Bone marrow (tissue), 2 donors: ENCODE results near the gene TUBB1.
"Not testable (repeated sequence)": the region's sequence is repeated elsewhere in the genome, so short reads cannot be mapped to it uniquely, and the experiment has no call there.

ENCODE experiments used
- DNase-seq, 2 donors: peaks; one replicate each; lab custom pipeline; 2025; lab: John Stamatoyannopoulos, UW

The TUBB1 gene

GRCh38 chr20:59020938-59021551, 1.8 kb downstream of the TUBB1 start:
- no peak for DNase-seq

GRCh38 chr20:59022754-59023153, 3.5 kb downstream of the TUBB1 start:
- no peak for DNase-seq

- no peak for DNase-seq
These were observed 4.4 kb downstream of the TUBB1 start for GRCh38 chr20:59023616-59024015.

DNA sequence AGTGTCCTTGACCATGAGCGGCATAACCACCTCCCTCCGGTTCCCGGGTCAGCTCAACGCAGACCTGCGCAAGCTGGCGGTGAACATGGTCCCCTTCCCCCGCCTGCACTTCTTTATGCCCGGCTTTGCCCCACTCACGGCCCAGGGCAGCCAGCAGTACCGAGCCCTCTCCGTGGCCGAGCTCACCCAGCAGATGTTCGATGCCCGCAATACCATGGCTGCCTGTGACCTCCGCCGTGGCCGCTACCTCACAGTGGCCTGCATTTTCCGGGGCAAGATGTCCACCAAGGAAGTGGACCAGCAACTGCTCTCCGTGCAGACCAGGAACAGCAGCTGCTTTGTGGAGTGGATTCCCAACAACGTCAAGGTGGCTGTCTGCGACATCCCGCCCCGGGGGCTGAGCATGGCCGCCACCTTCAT, 4.9 kb downstream of the TUBB1 start:
- DNase-seq, result no peak

- no peak for DNase-seq
These were observed 5.9 kb downstream of the TUBB1 start for GRCh38 chr20:59025086-59025485.

DNA sequence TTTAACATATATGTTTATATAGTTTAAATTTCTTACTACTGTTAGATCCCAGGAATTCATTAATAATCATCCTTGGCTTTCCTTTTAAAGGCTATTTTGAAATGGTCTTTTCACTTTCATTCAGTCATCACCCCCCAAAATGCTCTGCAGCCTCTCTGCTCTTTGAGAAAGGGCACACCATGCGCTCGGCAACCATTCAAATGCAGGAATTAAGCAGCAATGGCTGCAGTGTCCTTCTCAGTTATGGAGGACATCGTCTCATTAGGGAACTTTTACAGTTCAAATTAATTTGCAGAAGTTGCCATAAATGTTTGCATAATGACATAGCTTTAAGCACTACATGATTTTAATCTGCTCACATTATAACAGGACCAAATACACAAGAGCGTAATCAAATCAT, 6.3 kb downstream of the TUBB1 start:
- no peak for DNase-seq

DNA sequence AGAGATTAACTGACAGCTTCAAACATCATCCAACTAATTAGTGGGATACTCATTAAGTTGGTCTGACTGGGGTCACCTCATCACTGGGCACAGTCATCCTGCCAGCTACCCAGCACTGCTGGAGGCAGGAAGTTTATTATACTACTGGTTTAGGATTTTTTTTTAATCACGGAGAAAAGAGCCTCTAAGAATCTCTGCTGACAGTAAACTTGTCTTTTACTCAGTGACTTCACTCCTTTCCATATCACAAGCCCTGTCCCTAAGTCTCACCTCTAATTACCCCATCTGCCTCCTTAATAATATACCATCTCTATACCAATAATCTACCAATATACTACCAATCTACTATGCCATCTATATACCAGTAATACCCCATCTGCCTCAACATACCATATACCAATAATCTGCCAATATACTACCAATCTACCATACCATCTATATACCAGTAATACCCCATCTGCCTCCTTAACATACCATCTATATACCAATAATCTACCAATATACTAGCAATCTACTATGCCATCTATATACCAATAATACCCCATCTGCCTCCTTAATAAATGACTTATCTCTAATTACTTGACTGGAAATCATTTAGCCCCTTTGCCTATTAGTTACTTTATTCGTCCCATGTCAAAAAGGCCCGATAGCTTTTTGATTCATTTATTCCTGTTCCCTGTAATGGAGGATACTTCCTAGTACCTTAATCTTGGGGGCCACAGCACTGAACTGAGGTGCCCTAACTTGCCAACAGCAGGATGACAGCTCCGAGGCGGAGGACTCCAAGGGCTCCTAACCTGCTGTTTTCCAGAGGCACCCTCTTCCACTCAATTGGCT, 7.9 kb downstream of the TUBB1 start:
- no peak for DNase-seq

DNA sequence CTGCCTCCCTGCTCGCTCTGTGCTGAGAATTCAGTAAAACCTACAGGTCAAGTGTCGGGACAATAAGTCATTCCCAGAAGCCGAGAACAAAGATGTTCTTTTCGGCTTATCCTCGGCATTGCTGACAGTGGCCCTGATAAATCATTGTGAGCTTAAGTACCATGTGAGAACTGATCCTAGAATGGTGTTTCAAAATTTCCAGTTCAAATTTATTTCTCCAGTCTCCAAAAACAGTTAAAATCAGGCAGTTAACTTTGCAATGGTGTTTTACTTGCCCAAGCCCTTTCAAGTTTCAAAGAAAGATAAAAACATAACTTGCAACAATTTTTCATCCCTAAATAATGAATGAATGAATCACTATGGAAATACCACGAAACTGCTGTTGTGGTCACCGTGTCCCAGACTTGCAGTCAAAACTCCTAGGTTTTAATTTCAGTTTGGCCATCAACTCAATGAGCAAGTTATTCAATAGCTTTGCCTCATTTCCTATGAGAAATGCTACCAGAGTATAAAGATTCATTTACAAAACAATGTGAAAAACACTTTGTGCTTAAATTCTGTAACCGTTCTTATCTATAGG, 8.6 kb downstream of the TUBB1 start:
- no peak for DNase-seq

GRCh38 chr20:59028812-59029211, 9.6 kb downstream of the TUBB1 start:
- DNase-seq, result no peak

GRCh38 chr20:59030911-59031563, 11.8 kb downstream of the TUBB1 start:
- no peak for DNase-seq

- DNase-seq, result no peak
These were observed 12.4 kb downstream of the TUBB1 start for GRCh38 chr20:59031564-59032022.

GRCh38 chr20:59032023-59032712, 12.9 kb downstream of the TUBB1 start, which contains the start of gene ATP5F1E:
ATP5F1E (minus strand) TSS chr20:59032335; CDS start chr20:59032251, 84 bp downstream.
- DNase-seq, result peak; percentile 91 to 95

GRCh38 chr20:59032713-59033059, 13.5 kb downstream of the TUBB1 start:
- DNase-seq, result no peak

GRCh38 chr20:59033093-59033492, 13.9 kb downstream of the TUBB1 start:
- DNase-seq, result no peak

GRCh38 chr20:59033616-59034165, 14.5 kb downstream of the TUBB1 start:
- DNase-seq, result no peak

- no peak for DNase-seq
These were observed 16.2 kb downstream of the TUBB1 start for GRCh38 chr20:59035381-59035780.

DNA sequence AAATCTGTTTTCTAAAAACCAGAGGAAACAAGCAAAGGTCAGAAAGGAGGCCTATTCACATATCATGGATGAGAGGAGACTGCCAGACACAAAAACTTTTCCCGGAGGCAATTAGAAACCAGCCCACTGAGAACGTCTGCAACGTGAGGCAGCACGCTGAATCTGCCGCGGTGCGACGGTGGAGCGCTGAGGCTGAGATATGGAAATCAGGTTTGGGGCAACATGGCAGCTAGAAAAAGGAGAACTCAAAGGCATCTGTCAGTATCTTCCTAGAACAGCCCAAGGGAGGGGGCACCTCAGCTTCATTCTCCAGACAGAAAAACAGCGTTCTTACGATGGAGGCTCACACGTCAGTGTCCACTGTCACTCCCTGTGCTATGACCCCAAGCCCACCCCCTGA, 18.2 kb downstream of the TUBB1 start:
- no peak for DNase-seq

DNA sequence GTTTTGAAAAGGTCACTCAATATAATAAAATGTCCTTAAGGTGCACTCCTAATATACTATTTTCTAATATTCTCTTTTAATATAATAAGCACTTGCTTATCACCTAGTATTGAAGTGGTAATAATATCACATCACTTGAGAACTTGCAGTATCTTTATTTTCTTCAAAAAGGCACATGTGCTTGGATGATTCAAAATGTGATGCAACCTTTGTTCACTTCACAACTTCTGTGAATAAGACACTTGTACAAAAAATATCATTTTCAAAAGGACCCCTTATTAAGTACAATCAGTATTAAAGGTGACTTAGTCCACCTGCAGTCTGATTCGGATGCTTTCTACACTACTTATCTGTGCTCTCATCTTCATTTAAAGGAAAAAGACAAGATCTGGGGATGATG, 20.0 kb downstream of the TUBB1 start:
- no peak for DNase-seq

GRCh38 chr20:59040667-59041066, 21.4 kb downstream of the TUBB1 start:
- DNase-seq, result no peak

- not testable (repeated sequence) for DNase-seq
These were observed 22.3 kb downstream of the TUBB1 start for GRCh38 chr20:59041487-59041886.

GRCh38 chr20:59042151-59042795, 23.0 kb downstream of the TUBB1 start, which contains the start of gene PRELID3B:
PRELID3B (minus strand) TSS chr20:59042786; CDS start chr20:59042730, 56 bp downstream.
- DNase-seq, result no peak
